Stimulated activated CD4-positive, alpha-beta T cell treated with anti-CD3 and anti-CD28 coated beads, Interleukin-2, amount 100 ng/mL, for 48 hours (primary cell): ENCODE measurements around the gene CEMIP.
A peak's percentile ranks its signal among the peaks of the same experiment; 100 is the strongest.
"Not testable (repeated sequence)": the region's sequence is repeated elsewhere in the genome, so short reads cannot be mapped to it uniquely, and the experiment has no call there.

ENCODE experiments used
- DNase-seq, 2 donors: peaks; one replicate each; pipeline ENCODE4 v3.0.0-alpha.2; 2020

The CEMIP gene

GRCh38 chr15:80758130-80758745, 20.9 kb upstream of the CEMIP start:
- no peak for DNase-seq

- no peak for DNase-seq
These were observed 18.2 kb upstream of the CEMIP start for GRCh38 chr15:80760960-80761359.

DNA sequence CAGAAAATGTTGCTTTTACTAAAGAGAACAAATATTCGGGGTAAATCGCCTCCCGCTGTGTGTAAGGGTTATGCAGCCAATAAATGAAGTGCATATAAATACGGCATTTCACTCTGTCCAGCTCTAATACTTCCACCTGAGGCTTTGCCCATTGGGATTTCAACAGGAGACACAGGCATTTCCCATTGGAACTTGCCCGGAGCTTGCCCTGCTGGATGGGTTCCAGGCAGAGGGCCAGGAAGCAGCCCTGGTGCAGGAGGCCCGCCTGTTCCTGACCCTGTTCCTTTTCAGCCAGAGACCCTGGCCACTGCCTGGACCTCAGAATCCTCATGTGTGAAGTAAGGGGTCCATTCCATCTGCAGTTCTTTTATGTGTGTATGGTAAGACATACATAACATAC, 17.4 kb upstream of the CEMIP start:
- DNase-seq = no peak

GRCh38 chr15:80763235-80763634, 15.9 kb upstream of the CEMIP start:
- DNase-seq = not testable (repeated sequence)

DNA sequence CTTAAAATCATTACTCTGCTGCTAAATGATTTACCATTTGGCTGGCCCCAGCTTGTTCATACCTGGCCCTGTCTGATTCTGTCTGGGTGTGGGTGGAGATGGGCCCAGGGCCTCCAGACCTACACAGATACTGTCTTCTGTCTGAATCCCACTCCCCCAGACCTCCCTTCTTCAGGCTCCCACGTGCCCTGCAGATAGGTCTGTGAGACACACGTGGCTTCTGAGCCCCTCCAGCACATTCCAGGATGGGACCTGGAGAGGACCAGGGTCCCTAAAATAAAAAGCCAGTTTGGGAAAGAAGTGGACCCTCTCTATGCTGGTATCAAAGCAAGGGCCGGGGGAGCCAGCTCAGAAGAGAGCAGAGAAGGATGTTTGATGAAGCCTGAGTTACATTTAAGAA, 14.6 kb upstream of the CEMIP start:
- no peak for DNase-seq

DNA sequence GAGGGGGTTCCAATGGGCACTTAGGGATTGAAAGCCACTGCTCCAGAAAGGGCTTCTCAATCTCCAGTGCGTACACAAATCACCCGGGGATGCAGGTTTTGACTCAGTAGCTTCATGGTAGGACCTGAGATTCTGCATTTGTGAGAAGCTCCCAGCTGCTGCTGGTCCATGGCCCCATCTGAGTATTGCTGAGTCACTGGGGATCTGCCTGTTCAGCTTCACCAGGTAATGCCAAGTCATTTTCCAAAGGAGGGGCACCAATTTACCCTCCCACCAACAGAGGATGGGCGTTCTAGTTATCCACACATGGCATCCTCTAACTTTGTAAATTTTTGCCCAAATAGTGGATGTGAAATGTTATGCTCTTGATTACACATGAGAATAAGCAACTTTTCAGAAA, 12.9 kb upstream of the CEMIP start:
- DNase-seq = no peak

GRCh38 chr15:80768158-80768557, 11.0 kb upstream of the CEMIP start:
- DNase-seq = no peak

- DNase-seq = no peak
These were observed 9.9 kb upstream of the CEMIP start for GRCh38 chr15:80769153-80769828.

DNA sequence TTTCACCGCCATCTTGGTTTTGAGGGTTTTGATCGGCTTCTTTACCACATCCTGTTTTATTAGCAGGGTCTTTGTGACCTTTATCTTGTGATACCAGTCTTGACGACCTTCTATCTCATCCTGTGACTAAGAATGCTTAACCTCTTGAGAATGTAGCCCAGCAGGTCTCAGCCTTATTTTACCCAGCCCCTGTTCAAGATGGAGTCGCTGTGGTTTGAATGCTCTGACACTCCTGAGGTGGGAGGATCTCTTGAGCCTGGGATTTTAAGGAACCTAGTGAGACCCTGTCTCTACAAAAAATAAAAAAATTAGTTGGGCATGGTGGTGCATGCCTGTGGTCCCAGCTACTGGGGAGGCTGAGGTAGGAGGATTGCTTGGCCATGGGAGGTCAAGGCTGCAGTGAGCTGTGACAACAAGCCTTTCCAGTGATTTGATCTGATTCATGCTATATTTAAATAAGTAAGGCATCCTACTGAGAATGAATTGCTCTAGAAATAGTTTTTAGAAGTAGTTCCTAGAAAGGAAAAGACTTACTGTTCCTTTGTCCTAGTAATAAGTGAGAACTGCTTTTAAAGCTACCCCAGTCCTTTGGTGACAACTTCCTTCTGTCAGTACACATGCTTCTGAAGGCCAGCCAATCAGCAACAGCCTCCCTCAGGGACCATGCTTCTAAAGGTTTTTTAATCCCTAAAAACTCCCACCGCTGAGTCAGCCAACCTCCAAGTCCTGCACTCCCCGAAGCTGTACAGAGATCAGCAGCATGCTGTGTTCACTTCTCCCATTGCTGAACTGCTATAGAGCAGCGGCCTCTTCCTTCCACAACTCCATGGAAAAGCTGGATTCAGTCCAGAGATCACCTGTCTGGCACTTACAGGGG, 9.1 kb upstream of the CEMIP start:
- no peak for DNase-seq

- no peak for DNase-seq
These were observed 6.0 kb upstream of the CEMIP start for GRCh38 chr15:80773122-80773551.

- no peak for DNase-seq
These were observed 5.3 kb upstream of the CEMIP start for GRCh38 chr15:80773792-80774352.

- no peak for DNase-seq
These were observed 4.7 kb upstream of the CEMIP start for GRCh38 chr15:80774486-80774885.

DNA sequence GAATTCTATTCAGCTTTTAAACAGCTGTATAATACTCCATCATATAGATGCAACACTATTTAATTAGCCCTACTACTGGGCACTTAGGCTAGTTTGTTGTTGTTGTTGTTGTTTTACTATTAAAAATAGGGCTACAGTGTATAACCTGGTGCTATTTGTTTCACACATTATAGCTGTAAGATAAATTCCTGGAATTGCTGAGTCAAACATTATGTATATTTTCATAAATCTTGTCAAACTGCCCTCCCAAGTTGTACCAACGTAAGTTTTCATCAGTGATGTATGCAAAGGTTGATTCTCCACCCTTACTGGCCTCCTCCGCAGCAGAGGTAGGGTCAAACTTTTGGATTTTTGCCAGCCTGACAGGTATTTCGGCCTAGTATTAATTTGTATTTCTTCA, 3.8 kb upstream of the CEMIP start:
- no peak for DNase-seq

GRCh38 chr15:80776420-80777045, 2.6 kb upstream of the CEMIP start:
- DNase-seq = peak; percentile 68 to 69

DNA sequence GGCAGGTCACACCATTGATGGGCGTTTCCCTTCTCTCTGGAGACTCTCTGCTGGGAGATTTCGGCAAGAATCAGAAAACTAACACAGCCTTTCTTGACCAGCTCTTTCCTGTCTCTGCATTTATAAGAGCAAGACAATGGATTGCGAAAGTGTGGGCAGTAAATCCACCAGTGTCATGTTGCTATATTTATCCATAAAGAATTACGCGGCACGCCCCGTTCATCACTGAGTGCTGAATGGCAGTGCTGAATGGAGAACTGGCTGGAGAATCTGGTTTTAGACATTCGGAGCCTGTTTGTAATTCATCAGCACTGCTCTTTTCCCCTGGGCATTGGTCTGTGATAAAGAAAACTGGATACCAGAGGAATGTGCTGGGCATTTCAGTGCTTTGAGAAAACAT, 2.0 kb upstream of the CEMIP start:
- no peak for DNase-seq

GRCh38 chr15:80777826-80778620, 1.1 kb upstream of the CEMIP start:
- no peak for DNase-seq

DNA sequence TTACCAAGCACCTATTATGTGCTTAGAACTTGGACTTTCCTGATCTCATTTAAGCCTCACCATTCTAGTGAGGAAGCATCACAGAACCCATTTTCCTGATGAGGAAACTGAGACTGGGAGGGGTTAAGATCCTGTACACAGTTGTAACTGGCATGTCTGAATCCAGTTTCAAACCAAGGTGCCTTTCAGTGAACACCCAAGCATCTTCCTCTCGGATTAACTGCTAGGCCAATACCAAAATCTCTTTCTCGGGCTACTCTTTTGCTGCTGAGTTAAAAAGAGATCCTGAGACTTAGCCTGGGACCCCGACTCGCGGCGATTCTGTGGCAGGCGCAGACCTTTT, 578 bp upstream of the CEMIP start:
- no peak for DNase-seq

DNA sequence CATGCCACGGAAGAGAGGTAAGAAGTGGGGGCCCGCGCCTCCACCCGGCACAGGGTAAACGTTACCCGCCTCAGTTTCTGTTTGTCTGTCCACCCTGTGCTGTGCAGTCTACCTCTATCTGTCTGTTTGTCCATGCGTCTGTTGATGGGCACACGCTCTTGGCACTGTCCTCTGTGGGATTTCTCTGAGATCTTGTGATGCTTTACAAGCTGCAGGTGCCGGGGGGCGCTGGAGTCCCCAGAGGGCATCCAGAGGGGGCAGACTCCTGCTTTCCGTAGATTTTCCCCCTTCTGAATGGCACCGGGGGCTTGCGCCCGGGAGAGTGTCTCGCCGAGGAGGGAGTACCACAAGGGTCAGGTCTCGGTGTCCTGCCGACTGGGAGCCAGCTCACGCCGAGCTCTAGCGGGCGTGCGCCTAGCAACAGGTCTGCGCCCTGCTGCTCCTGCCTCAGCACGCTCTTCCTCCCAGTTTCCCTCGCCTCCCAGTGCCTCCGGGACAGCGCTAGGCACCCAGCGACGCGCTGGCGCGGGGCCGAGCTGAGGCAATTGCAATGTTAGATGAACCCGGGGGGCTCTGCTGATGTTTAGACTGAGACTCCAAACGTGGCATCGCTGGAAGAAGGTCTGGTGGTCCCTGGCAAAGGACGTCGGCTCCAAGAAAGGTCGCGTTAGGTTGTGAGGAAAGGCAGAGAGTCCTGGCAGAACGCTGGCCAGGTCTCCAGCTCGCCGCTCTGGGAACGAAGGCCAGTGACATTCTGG, 667 bp downstream of the CEMIP start:
- no peak for DNase-seq

GRCh38 chr15:80780416-80781221, 1.4 kb downstream of the CEMIP start:
- no peak for DNase-seq

GRCh38 chr15:80783260-80783659, 4.1 kb downstream of the CEMIP start:
- DNase-seq = no peak

- no peak for DNase-seq
These were observed 6.2 kb downstream of the CEMIP start for GRCh38 chr15:80785335-80785734.
